HEK293 (cell line): ENCODE measurements around the gene KRT33A.

Source experiments
- CTCF ChIA-PET: fragments of 350-600 bp; formaldehyde crosslinking; extraction: SDS; loops from one replicate; lab custom pipeline; 2021; ENCODE audit warnings: antibody characterized with exemption; lab: Yijun Ruan, JAX
- POLR2A ChIA-PET: fragments of 300-600 bp; formaldehyde crosslinking; extraction: SDS; loops from one replicate; lab custom pipeline; 2020; ENCODE audit warnings: antibody characterized with exemption, inconsistent platforms; lab: Yijun Ruan, JAX
- H3K27ac ChIP-seq: fragments of 200-500 bp; sonication (Bioruptor generic); 2 replicates; pipeline ENCODE4 v1.5.1; 2014; ENCODE audit warnings: low read depth, low read length, control low read depth, inconsistent platforms; ENCODE audit errors: extremely low read depth
- H3K36me3 ChIP-seq, 2 experiments: fragments of 200-500 bp in 1 of 2; sonication (Bioruptor generic) in 1 of 2; 1 replicate in 1 of 2; 2 replicates in 1 of 2; pipeline ENCODE4 v1.5.1; 2014 to 2017; ENCODE audit warnings: inconsistent platforms in 2 of 2, low read length in 2 of 2; ENCODE audit not compliant: control insufficient read depth in 2 of 2, insufficient read depth in 1 of 2
- H3K4me1 ChIP-seq: fragments of 200-500 bp; sonication (Bioruptor generic); 2 replicates; pipeline ENCODE4 v1.5.1; 2014; ENCODE audit warnings: mild to moderate bottlenecking, low read length, inconsistent platforms; ENCODE audit not compliant: control insufficient read depth, insufficient read depth
- H3K4me3 ChIP-seq: 2 replicates; pipeline ENCODE4 v1.5.1; 2011; ENCODE audit warnings: low read depth, mild to moderate bottlenecking, control low read depth, low read length, moderate library complexity
- H3K9me3 ChIP-seq: fragments of 200-500 bp; sonication (Bioruptor generic); 2 replicates; pipeline ENCODE4 v1.5.1; 2014; ENCODE audit warnings: low read depth, low read length, inconsistent platforms; ENCODE audit not compliant: control insufficient read depth, insufficient read depth
- KLF1 ChIP-seq: fragments of 450-650 bp; formaldehyde crosslinking; IDR thresholded peaks from 2 replicates; pipeline ENCODE4 v1.5.1; 2016; ENCODE audit warnings: missing biosample characterization, missing genetic modification characterization
- OSR2 ChIP-seq: fragments of 450-650 bp; formaldehyde crosslinking; IDR thresholded peaks from 2 replicates; pipeline ENCODE4 v1.5.1; 2016; ENCODE audit warnings: missing biosample characterization, missing genetic modification characterization
- REST ChIP-seq: fragments of 450-650 bp; formaldehyde crosslinking; IDR thresholded peaks from 2 replicates; pipeline ENCODE4 v1.5.1; 2016; ENCODE audit warnings: missing biosample characterization, missing genetic modification characterization
- SALL2 ChIP-seq: fragments of 450-650 bp; formaldehyde crosslinking; IDR thresholded peaks from 2 replicates; pipeline ENCODE4 v1.5.0; 2017; ENCODE audit warnings: missing biosample characterization, mild to moderate bottlenecking, missing genetic modification characterization, borderline replicate concordance
- SCRT2 ChIP-seq: fragments of 450-650 bp; formaldehyde crosslinking; IDR thresholded peaks from 2 replicates; pipeline ENCODE4 v1.5.1; 2016; ENCODE audit warnings: missing biosample characterization, missing genetic modification characterization
- WT1 ChIP-seq: fragments of 450-650 bp; formaldehyde crosslinking; IDR thresholded peaks from 2 replicates; pipeline ENCODE4 v1.5.1; 2016; ENCODE audit warnings: missing biosample characterization, missing genetic modification characterization
- ZBTB11 ChIP-seq: fragments of 450-650 bp; formaldehyde crosslinking; conservative IDR thresholded peaks from 2 replicates; pipeline ENCODE4 v1.5.1; 2016; ENCODE audit warnings: low read depth, missing biosample characterization, missing genetic modification characterization
- ZFP41 ChIP-seq: fragments of 450-650 bp; formaldehyde crosslinking; IDR thresholded peaks from 2 replicates; pipeline ENCODE4 v1.5.1; 2016; ENCODE audit warnings: missing biosample characterization, missing genetic modification characterization, borderline replicate concordance
- ZNF155 ChIP-seq: fragments of 450-650 bp; formaldehyde crosslinking; IDR thresholded peaks from 2 replicates; pipeline ENCODE4 v1.5.1; 2016; ENCODE audit warnings: missing biosample characterization, missing genetic modification characterization
- ZNF169 ChIP-seq: fragments of 450-650 bp; formaldehyde crosslinking; IDR thresholded peaks from 2 replicates; pipeline ENCODE4 v1.5.1; 2016; ENCODE audit warnings: missing biosample characterization, missing genetic modification characterization
- ZNF214 ChIP-seq: fragments of 450-650 bp; formaldehyde crosslinking; IDR thresholded peaks from 2 replicates; pipeline ENCODE4 v1.5.1; 2017; ENCODE audit warnings: missing biosample characterization, mild to moderate bottlenecking, missing genetic modification characterization, borderline replicate concordance
- ZNF394 ChIP-seq: fragments of 450-650 bp; formaldehyde crosslinking; IDR thresholded peaks from 2 replicates; pipeline ENCODE4 v1.5.1; 2016; ENCODE audit warnings: missing biosample characterization, missing genetic modification characterization, mild to moderate bottlenecking, moderate library complexity, borderline replicate concordance
- ZNF560 ChIP-seq: fragments of 450-650 bp; formaldehyde crosslinking; IDR thresholded peaks from 2 replicates; pipeline ENCODE4 v1.5.1; 2017; ENCODE audit warnings: missing biosample characterization, missing genetic modification characterization, borderline replicate concordance
- ZNF660 ChIP-seq: fragments of 450-650 bp; IDR thresholded peaks from 2 replicates; pipeline ENCODE4 v1.5.1; 2018; ENCODE audit warnings: missing biosample characterization, mild to moderate bottlenecking, missing genetic modification characterization
- ZNF670 ChIP-seq: fragments of 450-650 bp; formaldehyde crosslinking; IDR thresholded peaks from 2 replicates; pipeline ENCODE4 v1.5.1; 2016; ENCODE audit warnings: missing biosample characterization, missing genetic modification characterization, low read depth
- ZNF747 ChIP-seq: fragments of 450-650 bp; formaldehyde crosslinking; IDR thresholded peaks from 2 replicates; pipeline ENCODE4 v1.5.1; 2016; ENCODE audit warnings: missing biosample characterization, missing genetic modification characterization
- ZNF791 ChIP-seq: fragments of 450-650 bp; formaldehyde crosslinking; IDR thresholded peaks from 2 replicates; pipeline ENCODE4 v1.5.1; 2016; ENCODE audit warnings: missing biosample characterization, missing genetic modification characterization
- ZNF792 ChIP-seq: fragments of 450-650 bp; formaldehyde crosslinking; IDR thresholded peaks from 2 replicates; pipeline ENCODE4 v1.5.1; 2016; ENCODE audit warnings: missing biosample characterization, missing genetic modification characterization
- ZNF830 ChIP-seq: fragments of 450-650 bp; IDR thresholded peaks from 2 replicates; pipeline ENCODE4 v1.5.0; 2018; ENCODE audit warnings: missing biosample characterization, missing genetic modification characterization, low read depth, mild to moderate bottlenecking, moderate library complexity
- ZNF837 ChIP-seq: fragments of 450-650 bp; formaldehyde crosslinking; IDR thresholded peaks from 2 replicates; pipeline ENCODE4 v1.5.1; 2016; ENCODE audit warnings: missing biosample characterization, missing genetic modification characterization
- ZSCAN30 ChIP-seq: fragments of 450-650 bp; IDR thresholded peaks from 2 replicates; pipeline ENCODE4 v1.5.1; 2018; ENCODE audit warnings: missing biosample characterization, mild to moderate bottlenecking, missing genetic modification characterization, moderate library complexity

Gene KRT33A

GRCh38 chr17:41301204-41301790, 49.3 kb downstream of the KRT33A start (continued):
- TF ChIP-seq ZNF394 (tag by site-specific recombination) = no peak
- no peak for TF ChIP-seq ZNF670
- TF ChIP-seq ZNF830 (tag by site-specific recombination) = no peak

GRCh38 chr17:41298458-41299135, 52.0 kb downstream of the KRT33A start:
- H3K27ac ChIP-seq = no peak overlapping the region
- ChIA-PET POLR2A (no interaction called here), CTCF (no interaction called here)
- no peak for TF ChIP-seq ZNF791 (tag by site-specific recombination)
- TF ChIP-seq OSR2 (tag by site-specific recombination) = no peak
- no peak for TF ChIP-seq WT1 (tag by site-specific recombination)
- no peak for TF ChIP-seq ZSCAN30 (tag by site-specific recombination)
- TF ChIP-seq, all 188 proteins: peak for 0
- no peaks in the 10 kb centered on the region for H3K36me3 ChIP-seq
- H3K4me3 ChIP-seq = no peak overlapping the region
- H3K9me3 ChIP-seq = no peaks in the 10 kb centered on the region
- H3K4me1 ChIP-seq = no peaks in the 10 kb centered on the region

GRCh38 chr17:41296846-41297245, 53.8 kb downstream of the KRT33A start:
- no peaks in the 10 kb centered on the region for H3K9me3 ChIP-seq
- CTCF ChIA-PET = no interaction called here
- no peak overlapping the region for H3K27ac ChIP-seq
- TF ChIP-seq ZNF214 (tag by site-specific recombination) (no peak), SCRT2 (tag by site-specific recombination) (no peak), SALL2 (tag by site-specific recombination) (no peak), ZNF394 (tag by site-specific recombination) (no peak), ZNF792 (no peak), ZNF560 (tag by site-specific recombination) (no peak), ZNF169 (tag by site-specific recombination) (no peak), ZFP41 (tag by site-specific recombination) (no peak), ZNF155 (tag by site-specific recombination) (no peak), ZBTB11 (tag by site-specific recombination) (no peak), ZNF837 (tag by site-specific recombination) (no peak), ZNF830 (tag by site-specific recombination) (no peak), KLF1 (tag by site-specific recombination) (no peak), ZNF747 (tag by site-specific recombination) (no peak), ZNF660 (tag by site-specific recombination) (no peak), REST (tag by site-specific recombination) (no peak)
- H3K36me3 ChIP-seq = no peaks in the 10 kb centered on the region
- no peak overlapping the region for H3K4me3 ChIP-seq
- no peaks in the 10 kb centered on the region for H3K4me1 ChIP-seq
- POLR2A ChIA-PET = no interaction called here
